Breast epithelium (tissue), 3 donors: ENCODE measurements around the gene EVA1B.

Source experiments
- POLR2A ChIP-seq: fragments of 450-650 bp; IDR thresholded peaks from one replicate; pipeline ENCODE4 v1.6.1; 2016; ENCODE audit warnings: antibody characterized with exemption, mild to moderate bottlenecking, moderate library complexity
- TF ChIP-seq, protein P1 (sequence below), 3 donors: fragments of 450-650 bp; IDR thresholded peaks; one replicate each; pipeline ENCODE4 v1.5.1; 2016 to 2017; ENCODE audit warnings: antibody characterized with exemption in 3 of 3, mild to moderate bottlenecking in 3 of 3, moderate library complexity in 3 of 3

DNA sequence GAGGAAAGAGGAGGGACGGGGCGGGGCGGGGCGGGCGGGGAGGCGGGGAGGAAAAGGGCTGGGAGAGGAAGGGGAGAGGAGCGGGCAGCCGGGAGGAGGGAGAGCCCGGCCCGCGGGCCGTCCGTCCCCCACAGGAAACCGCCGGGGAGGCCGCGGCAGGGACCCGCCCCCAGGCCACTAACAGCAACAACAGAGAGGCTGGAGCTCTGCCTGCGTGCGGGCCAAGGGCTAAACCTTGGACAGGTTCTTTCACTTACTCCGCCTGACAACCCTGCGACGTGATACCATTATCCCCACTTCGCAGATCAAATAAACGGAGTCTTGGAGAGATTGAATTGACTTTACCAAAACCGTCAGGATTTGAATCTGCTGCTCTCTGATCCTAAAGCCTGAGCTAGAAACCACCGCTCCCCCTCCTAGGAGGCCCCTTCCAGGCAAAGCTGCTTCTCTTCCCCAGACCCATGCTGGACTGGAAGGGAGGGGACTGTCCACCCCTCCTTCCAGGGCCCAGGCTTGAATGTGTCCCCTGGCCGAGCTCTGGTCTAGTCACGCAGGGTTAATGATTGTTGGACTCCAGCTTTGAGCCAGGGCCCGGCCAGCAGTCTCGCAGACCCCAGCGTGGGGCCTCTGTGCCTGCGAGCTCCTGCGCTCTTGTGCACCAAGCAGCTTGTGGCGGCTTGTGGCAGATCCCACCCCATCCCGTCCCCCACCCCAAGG lies at the start of gene EVA1B:
- TF ChIP-seq, protein P1, sequence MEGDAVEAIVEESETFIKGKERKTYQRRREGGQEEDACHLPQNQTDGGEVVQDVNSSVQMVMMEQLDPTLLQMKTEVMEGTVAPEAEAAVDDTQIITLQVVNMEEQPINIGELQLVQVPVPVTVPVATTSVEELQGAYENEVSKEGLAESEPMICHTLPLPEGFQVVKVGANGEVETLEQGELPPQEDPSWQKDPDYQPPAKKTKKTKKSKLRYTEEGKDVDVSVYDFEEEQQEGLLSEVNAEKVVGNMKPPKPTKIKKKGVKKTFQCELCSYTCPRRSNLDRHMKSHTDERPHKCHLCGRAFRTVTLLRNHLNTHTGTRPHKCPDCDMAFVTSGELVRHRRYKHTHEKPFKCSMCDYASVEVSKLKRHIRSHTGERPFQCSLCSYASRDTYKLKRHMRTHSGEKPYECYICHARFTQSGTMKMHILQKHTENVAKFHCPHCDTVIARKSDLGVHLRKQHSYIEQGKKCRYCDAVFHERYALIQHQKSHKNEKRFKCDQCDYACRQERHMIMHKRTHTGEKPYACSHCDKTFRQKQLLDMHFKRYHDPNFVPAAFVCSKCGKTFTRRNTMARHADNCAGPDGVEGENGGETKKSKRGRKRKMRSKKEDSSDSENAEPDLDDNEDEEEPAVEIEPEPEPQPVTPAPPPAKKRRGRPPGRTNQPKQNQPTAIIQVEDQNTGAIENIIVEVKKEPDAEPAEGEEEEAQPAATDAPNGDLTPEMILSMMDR (IDR thresholded peaks at IDR 0.05) = no peak
- TF ChIP-seq POLR2A = no peak
